Panc1 (cell line): ENCODE data around the gene TULP4.

ENCODE experiments used
- POLR2AphosphoS5 ChIP-seq: IDR thresholded peaks from 2 replicates; pipeline ENCODE4 v1.6.1; 2012; ENCODE audit warnings: mild to moderate bottlenecking, low read depth, low read length, moderate library complexity
- SIN3A ChIP-seq: IDR thresholded peaks from 2 replicates; pipeline ENCODE4 v1.6.1; 2012; ENCODE audit warnings: low read depth, mild to moderate bottlenecking, low read length, moderate library complexity, borderline replicate concordance; ENCODE audit not compliant: insufficient read depth
- TF ChIP-seq, protein P1 (sequence below): fragments of 450-650 bp; IDR thresholded peaks from 2 replicates; pipeline ENCODE4 v1.5.1; 2017; ENCODE audit warnings: mild to moderate bottlenecking

DNA sequence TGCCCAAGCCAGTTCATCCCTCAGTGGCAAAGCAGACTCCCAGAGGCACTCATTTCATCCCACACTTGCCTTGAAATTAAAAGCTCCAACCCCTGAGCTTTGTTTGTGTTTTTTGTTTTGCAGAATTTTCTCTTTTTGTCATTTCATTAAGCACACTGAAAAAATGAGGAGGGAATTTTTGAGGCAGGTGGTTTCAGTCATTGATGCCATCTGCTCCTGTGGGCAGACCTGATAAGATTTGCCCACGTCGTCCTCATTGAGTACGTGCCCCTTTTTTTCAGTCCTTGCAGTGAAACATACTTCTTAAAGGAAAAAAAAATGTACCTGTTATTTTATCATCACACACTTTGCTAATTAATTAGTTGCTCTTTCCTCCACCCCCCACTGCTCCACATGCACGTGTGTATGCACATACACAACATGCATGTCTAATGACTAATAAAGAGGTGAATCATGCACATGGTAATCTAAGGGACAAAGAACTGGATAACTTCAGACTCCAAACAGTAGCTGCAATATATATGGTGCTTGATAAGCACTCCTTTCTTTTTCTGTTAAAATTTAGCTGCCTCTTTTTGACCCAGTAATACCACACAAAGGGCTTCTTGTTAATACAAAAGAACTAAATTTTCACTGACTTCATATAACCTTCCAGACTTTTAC, 145.5 kb downstream of the TULP4 start:
- TF ChIP-seq SIN3A: no peak
- TF ChIP-seq POLR2AphosphoS5: no peak
- TF ChIP-seq, protein P1, sequence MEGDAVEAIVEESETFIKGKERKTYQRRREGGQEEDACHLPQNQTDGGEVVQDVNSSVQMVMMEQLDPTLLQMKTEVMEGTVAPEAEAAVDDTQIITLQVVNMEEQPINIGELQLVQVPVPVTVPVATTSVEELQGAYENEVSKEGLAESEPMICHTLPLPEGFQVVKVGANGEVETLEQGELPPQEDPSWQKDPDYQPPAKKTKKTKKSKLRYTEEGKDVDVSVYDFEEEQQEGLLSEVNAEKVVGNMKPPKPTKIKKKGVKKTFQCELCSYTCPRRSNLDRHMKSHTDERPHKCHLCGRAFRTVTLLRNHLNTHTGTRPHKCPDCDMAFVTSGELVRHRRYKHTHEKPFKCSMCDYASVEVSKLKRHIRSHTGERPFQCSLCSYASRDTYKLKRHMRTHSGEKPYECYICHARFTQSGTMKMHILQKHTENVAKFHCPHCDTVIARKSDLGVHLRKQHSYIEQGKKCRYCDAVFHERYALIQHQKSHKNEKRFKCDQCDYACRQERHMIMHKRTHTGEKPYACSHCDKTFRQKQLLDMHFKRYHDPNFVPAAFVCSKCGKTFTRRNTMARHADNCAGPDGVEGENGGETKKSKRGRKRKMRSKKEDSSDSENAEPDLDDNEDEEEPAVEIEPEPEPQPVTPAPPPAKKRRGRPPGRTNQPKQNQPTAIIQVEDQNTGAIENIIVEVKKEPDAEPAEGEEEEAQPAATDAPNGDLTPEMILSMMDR: no peak
